ENCODE data around the gene RNF213.

Gene RNF213

GRCh38 chr17:80377798-80378197 lies 117.1 kb downstream of the RNF213 start:
- no peak for DNase-seq

GRCh38 chr17:80379348-80379747 lies 118.7 kb downstream of the RNF213 start:
- no peak for DNase-seq

DNA sequence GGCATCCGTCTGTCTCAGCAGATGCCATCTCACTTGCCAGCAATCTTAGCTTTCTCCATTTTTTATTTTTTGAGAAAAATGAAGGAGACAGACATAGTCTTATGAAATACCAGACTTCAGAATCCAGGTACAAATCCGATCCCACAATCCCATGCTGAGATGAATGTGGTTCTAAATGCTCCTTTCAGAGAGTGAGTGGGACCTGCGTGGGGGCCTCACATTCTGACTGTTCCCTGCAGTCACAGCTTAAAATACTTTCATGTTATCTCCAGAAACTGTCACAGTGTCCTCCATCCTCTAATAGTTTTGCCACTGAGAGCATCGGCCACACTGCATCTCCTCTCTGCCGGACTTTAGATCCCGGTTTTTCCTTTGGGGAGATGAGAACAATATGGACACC lies 119.4 kb downstream of the RNF213 start:
- DNase-seq = no peak

- no peak for DNase-seq
Measured at GRCh38 chr17:80380555-80381002, 119.9 kb downstream of the RNF213 start.

DNA sequence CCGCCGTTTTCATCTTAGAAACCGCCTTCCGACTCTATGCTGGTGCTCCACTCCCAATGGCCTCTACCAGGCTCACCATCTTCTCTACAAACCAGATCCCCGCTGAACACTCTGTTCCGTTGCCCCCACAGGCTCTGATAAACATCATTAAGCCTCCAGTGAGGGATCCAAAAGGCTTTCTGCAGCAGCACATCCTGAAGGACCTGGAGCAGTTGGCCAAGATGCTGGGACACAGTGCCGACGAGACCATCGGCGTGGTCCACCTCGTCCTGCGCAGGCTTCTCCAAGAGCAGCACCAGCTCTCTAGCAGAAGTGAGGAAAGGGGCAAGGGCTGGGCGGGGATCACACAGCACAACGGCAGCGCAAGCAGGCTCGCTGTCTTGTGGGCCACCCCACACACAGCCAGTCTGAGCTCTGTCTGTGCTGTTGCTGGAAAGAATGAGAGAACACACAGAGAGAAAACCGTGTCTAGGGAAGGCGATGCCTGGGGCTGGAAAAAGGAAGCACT lies 120.8 kb downstream of the RNF213 start:
- DNase-seq = no peak

- DNase-seq = no peak
Measured at GRCh38 chr17:80382446-80382845, 121.8 kb downstream of the RNF213 start.

GRCh38 chr17:80382956-80383355 lies 122.3 kb downstream of the RNF213 start:
- no peak for DNase-seq

DNA sequence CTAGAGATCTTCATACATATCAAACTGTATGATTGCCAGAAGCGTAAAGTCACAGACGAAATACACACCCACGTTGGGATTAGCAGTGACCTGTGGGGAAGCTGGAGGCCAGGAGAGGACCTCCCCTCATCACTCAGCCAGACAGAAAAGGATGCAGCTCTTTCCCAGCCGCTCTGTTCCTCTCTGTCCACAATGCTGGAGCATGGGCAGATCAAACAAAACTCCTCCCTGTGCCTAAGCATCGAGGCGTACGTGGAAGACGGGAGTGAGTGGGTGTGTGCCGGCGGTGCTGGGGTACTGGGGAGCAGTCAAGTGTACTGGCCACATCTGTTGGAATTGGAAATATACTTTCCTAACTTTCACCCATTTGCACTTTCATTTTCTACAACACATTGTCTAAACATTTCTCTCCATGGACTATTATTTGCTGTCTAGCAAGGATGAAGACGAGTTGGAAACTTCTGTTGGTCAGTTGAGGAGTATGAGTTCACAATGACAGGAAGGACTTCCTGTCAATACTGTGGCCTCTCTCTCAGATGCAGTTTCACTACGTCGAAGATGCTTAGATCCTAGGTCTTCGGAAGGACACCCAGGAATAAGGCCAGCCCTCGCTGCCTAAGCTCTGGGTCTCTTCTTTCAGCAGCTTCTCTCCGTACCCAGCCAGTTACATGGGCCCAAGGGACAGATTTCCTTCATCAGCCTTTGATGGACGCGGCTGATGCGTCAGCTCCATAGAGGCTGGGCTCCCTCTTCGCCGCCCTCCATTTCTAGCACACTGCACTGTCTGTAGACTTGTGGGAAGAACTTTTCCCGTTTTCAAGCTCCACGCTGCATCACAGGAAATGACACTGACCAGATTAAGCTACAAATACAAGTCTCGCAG lies 123.7 kb downstream of the RNF213 start:
- DNase-seq = no peak

- DNase-seq = no peak
Measured at GRCh38 chr17:80385046-80385445, 124.4 kb downstream of the RNF213 start.

DNA sequence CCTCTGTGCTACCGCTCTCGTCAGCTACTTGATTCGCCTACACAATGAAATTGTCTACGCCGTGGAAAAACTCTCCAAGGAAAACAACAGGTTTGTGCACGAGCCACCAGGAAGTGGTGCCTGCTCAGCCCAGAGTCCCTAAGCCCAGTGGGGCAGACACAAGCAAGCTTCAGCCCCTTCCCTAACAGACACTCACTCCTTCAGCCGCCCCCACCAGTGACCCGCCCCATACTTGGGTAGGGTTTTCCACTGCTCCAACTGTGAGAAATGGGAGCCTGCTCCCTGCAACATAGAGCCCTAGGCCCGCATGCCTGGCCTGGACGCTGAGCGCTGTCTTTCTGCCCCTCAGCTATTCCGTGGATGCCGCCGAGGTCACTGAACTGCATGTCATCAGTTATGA lies 125.7 kb downstream of the RNF213 start:
- no peak for DNase-seq

DNA sequence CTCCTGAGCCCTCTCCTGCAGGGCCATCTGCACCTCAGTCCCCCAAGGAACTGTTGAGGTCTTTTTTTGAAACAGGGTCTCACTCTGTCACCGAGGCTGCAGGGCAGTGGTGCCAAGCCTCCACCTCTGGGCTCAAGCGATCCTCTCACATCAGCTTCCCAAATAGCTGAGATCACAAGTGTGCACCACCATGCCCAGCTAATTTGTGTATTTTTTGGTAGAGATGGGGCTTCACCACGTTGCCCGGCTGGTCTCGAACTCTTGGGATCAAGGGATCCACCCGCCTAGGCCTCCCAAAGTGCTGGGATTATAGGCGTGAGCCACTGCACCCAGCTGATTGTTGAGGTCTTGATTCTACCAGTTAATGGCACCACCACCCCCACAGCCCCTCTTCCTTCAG lies 126.4 kb downstream of the RNF213 start:
- DNase-seq = no peak

- no peak for DNase-seq
Measured at GRCh38 chr17:80388175-80388574, 127.5 kb downstream of the RNF213 start.

- no peak for DNase-seq
Measured at GRCh38 chr17:80388601-80389000, 127.9 kb downstream of the RNF213 start.

DNA sequence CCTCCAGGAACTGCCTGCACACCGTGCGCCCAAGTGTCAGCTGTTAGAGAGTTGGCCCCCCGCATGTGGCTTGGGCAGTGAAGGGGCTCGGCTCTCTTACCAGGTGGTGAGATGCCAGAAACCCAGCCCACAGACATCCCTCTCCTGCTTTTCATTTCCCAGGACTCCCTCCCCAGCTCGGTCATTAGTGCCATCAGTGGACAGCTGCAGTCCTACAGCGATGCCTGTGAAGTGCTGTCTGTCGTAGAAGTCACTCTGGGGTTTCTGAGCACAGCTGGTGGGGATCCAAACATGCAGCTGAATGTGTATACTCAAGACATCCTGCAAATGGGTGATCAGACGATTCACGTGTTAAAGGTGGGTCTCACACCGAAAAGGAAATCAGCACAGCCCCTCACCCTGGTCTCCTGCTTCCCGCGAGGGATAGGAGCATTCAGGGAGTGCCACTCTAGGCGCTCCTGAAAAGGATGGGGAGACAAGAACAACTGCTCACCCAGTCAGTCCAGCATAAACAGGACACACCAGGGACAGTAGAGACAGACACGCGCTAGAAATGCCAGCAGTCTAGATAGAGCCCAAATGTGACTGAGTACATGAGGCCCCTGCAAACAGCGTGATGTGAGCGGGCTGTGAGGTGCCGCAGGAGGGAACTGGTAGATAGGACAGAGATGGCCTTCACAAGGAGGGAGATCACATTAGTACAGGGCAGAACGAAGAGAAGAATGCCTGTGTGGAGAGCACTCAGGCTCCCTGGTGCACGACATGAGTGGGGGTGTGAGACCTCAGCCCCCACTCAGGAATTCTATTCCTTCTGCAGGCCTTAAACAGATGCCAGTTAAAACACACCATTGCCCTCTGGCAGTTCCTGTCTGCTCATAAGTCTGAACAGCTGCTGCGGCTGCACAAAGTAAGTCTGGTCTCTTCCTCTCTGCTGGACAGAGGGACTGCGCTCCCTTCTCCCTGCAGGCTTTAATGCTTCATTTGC lies 128.7 kb downstream of the RNF213 start:
- DNase-seq = no peak

DNA sequence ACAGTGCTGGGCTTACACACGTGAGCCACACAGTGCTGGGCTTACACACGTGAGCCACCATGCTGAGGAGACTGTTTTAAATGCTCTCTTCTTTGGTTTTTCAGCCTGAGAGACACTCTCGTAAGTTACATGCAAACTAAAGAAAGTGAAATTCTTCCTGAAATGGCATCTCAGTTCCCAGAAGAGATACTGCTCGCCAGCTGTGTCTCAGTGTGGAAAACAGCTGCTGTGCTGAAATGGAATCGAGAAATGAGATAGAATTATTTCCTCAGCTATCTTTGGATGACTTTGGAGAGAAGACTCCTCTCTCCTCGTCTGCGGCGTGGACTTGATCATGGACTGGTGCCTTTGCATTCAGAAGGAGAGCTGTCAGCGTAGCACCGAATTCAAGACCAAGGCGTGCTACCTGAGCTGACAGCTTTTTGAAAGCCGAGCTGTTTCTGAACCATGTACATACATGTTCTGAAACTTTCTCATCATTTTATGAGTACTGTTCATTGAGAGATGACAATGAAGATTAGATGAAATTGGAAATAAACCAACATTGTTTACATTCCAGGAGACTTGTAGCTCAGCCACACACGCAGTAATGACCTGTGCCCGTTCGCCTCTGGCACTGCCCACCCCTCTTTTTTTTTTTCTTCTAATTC lies 132.7 kb downstream of the RNF213 start:
- no peak for DNase-seq

- no peak for DNase-seq
Measured at GRCh38 chr17:80393961-80394360, 133.3 kb downstream of the RNF213 start.

GRCh38 chr17:80394629-80395216 lies 134.1 kb downstream of the RNF213 start:
- DNase-seq = no peak

GRCh38 chr17:80395402-80396151 lies 134.9 kb downstream of the RNF213 start:
- no peak for DNase-seq

- DNase-seq = no peak
Measured at GRCh38 chr17:80396157-80397033, 135.7 kb downstream of the RNF213 start.

GRCh38 chr17:80397034-80397387 lies 136.4 kb downstream of the RNF213 start:
- no peak for DNase-seq

GRCh38 chr17:80397686-80398085 lies 137.0 kb downstream of the RNF213 start:
- DNase-seq = no peak

Measured in fibroblast of upper back skin (primary cell).